Uterus (tissue), 4 donors: ENCODE results near the gene SEC11A. TPM values are rescaled to one million over a fixed set of nuclear protein-coding genes. Genes with fewer than 3 reads are reported as not detected.

Experiments
- DNase-seq, 2 donors: peaks; one replicate each; pipeline ENCODE4 v3.0.0-alpha.2; 2019 to 2020
- H3K27ac ChIP-seq, 2 donors: fragments of 200-600 bp; sonication (generic); 1 replicate in 1 of 2; 2 replicates in 1 of 2; pipeline ENCODE4 v1.5.1; 2016 to 2018
- H3K27me3 ChIP-seq, 2 donors: fragments of 200-600 bp; sonication (generic); one replicate each; pipeline ENCODE4 v1.5.1; 2018 to 2019; ENCODE audit warnings: control low read depth in 1 of 2
- H3K36me3 ChIP-seq, 2 donors: fragments of 200-600 bp; sonication (generic); one replicate each; pipeline ENCODE4 v1.5.1; 2019; ENCODE audit warnings: control low read depth in 1 of 2
- H3K4me1 ChIP-seq, 2 donors: fragments of 200-600 bp; sonication (generic); one replicate each; pipeline ENCODE4 v1.5.1; 2018 to 2019; ENCODE audit warnings: control low read depth in 1 of 2
- H3K4me3 ChIP-seq, 2 donors: fragments of 200-600 bp; sonication (generic); 1 replicate in 1 of 2; 2 replicates in 1 of 2; pipeline ENCODE4 v1.5.1; 2018 to 2019; ENCODE audit warnings: mild to moderate bottlenecking in 1 of 2
- H3K9me3 ChIP-seq, 2 donors: fragments of 200-600 bp; sonication (generic); one replicate each; pipeline ENCODE4 v1.5.1; 2019; ENCODE audit warnings: control low read depth in 1 of 2
- POLR2A ChIP-seq, 2 donors: fragments of 450-650 bp; IDR thresholded peaks; one replicate each; pipeline ENCODE4 v1.6.1; 2016; ENCODE audit warnings: antibody characterized with exemption in 2 of 2, mild to moderate bottlenecking in 1 of 2, moderate library complexity in 1 of 2
- intact Hi-C: fragments of 100-400 bp; cut with DNase I; formaldehyde crosslinking; loops from one replicate; pipeline ENCODE4 v1.15.1; 2023; ENCODE audit warnings: low total_unique reads
- total RNA-seq, 4 donors: library from RNA; depleted of rRNA in 3 of 4; stranded (reverse); fragments of >200 nt in 3 of 4; gene quantifications; one replicate each; pipeline versions ENCODE4 v1.1.0 to v1.2.4, GENCODE V29; 2014 to 2023
- TF ChIP-seq, protein P1 (sequence below), 4 experiments: fragments of 200-600 bp in 2 of 4; fragments of 450-650 bp in 2 of 4; sonication (generic) in 2 of 4; IDR thresholded peaks; one replicate each; pipeline ENCODE4 v1.5.1; 2016 to 2019; ENCODE audit warnings: antibody characterized with exemption in 4 of 4, mild to moderate bottlenecking in 2 of 4, moderate library complexity in 1 of 4
- donor health status: DM: yes; HTN: yes; CAD: no.

Gene SEC11A
- total RNA-seq, 4 donors from 2014 or later: 117 to 261 (median 204) TPM

DNA sequence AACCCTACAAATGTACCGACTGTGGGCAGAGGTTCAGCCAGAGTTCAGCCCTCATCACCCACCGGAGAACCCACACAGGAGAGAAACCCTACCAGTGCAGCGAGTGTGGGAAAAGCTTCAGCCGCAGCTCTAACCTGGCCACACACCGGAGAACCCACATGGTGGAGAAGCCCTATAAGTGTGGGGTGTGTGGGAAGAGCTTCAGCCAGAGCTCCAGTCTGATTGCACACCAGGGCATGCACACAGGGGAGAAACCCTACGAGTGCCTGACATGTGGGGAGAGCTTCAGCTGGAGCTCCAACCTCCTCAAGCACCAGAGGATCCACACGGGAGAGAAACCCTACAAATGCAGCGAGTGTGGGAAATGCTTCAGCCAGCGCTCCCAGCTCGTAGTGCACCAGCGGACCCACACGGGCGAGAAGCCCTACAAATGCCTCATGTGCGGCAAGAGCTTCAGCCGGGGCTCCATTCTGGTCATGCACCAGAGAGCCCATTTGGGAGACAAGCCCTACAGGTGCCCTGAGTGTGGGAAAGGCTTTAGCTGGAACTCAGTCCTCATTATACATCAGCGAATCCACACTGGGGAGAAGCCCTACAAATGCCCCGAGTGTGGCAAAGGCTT lies 94.5 kb downstream of the SEC11A start:
- no peak for DNase-seq
- no peaks in the 10 kb centered on the region for H3K36me3 ChIP-seq
- no peaks in the 10 kb centered on the region for H3K27me3 ChIP-seq
- peaks cover 0 to 18% of the 10 kb centered on the region in 2 donors for H3K9me3 ChIP-seq
- H3K27ac ChIP-seq: no peak overlapping the region
- no peak overlapping the region for H3K4me3 ChIP-seq
- no peaks in the 10 kb centered on the region for H3K4me1 ChIP-seq
- no peak for TF ChIP-seq POLR2A (IDR thresholded peaks at IDR 0.05)
- TF ChIP-seq, protein P1, sequence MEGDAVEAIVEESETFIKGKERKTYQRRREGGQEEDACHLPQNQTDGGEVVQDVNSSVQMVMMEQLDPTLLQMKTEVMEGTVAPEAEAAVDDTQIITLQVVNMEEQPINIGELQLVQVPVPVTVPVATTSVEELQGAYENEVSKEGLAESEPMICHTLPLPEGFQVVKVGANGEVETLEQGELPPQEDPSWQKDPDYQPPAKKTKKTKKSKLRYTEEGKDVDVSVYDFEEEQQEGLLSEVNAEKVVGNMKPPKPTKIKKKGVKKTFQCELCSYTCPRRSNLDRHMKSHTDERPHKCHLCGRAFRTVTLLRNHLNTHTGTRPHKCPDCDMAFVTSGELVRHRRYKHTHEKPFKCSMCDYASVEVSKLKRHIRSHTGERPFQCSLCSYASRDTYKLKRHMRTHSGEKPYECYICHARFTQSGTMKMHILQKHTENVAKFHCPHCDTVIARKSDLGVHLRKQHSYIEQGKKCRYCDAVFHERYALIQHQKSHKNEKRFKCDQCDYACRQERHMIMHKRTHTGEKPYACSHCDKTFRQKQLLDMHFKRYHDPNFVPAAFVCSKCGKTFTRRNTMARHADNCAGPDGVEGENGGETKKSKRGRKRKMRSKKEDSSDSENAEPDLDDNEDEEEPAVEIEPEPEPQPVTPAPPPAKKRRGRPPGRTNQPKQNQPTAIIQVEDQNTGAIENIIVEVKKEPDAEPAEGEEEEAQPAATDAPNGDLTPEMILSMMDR (IDR thresholded peaks at IDR 0.05): no peak
- intact Hi-C loops: no loop called here

DNA sequence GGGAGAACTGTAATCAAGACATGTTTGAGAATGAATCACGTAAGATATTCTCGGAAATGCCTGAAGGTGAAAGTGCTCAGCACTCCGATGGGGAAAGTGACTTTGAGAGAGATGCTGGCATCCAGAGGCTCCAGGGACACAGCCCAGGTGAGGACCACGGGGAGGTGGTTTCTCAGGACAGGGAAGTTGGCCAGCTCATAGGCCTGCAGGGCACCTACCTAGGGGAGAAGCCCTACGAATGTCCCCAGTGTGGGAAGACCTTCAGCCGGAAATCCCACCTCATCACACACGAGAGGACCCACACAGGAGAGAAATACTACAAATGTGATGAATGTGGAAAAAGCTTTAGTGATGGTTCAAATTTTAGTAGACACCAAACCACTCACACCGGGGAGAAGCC lies 95.3 kb downstream of the SEC11A start:
- Histone ChIP-seq H3K27me3 (no peaks in the 10 kb centered on the region), H3K27ac (no peak overlapping the region), H3K4me1 (no peaks in the 10 kb centered on the region), H3K36me3 (no peaks in the 10 kb centered on the region), H3K4me3 (no peak overlapping the region), H3K9me3 (peaks cover 0 to 18% of the 10 kb centered on the region in 2 donors)
- intact Hi-C loops: no loop called here
- TF ChIP-seq POLR2A (IDR thresholded peaks at IDR 0.05): no peak
- TF ChIP-seq, protein P1 (IDR thresholded peaks at IDR 0.05): no peak
- DNase-seq: no peak

Other genes starting within 250 kb of the SEC11A start
- gene ZSCAN2, start 115.1 kb downstream of the SEC11A start, total RNA-seq: 10 to 100 TPM in 1 of 4 donors, 1 to 10 TPM in 2, under 1 TPM in 1; 0.59 to 30.0 (median 5.3) TPM
- gene WDR73, start 61.9 kb downstream of the SEC11A start, total RNA-seq: 10 to 100 TPM; 14.4 to 54.3 (median 39.3) TPM
- gene NMB, start 57.9 kb downstream of the SEC11A start, total RNA-seq: 10 to 100 TPM in 1 of 4 donors, 1 to 10 TPM in 3; 3.1 to 10.5 (median 7.4) TPM
- gene ZNF592, start 32.5 kb upstream of the SEC11A start, total RNA-seq: 10 to 100 TPM in 2 of 4 donors, 1 to 10 TPM in 2; 4.7 to 48.2 (median 11.7) TPM
- gene ALPK3, start 101.2 kb upstream of the SEC11A start, total RNA-seq: 1 to 10 TPM in 3 of 4 donors, under 1 TPM in 1; 0.88 to 6.3 (median 3.4) TPM
- gene SLC28A1, start 168.5 kb upstream of the SEC11A start, total RNA-seq: under 1 TPM in 2 of 4 donors, not detected in 2; 0.21 to 0.43 TPM